Femur (tissue), 1 donor: ENCODE measurements around the gene OPTC.
"Not testable (repeated sequence)": the region's sequence is repeated elsewhere in the genome, so short reads cannot be mapped to it uniquely, and the experiment has no call there.

Experiments
- DNase-seq: peaks from one replicate; pipeline ENCODE4 v3.0.0-alpha.2; 2017

Gene OPTC

GRCh38 chr1:203492748-203493130 lies 1.2 kb upstream of the OPTC start:
- DNase-seq: no peak

GRCh38 chr1:203495845-203496244 lies 1.9 kb downstream of the OPTC start:
- DNase-seq: no peak

- DNase-seq: no peak
These were observed 3.4 kb downstream of the OPTC start for GRCh38 chr1:203497269-203497777.

GRCh38 chr1:203499643-203500278 lies 5.8 kb downstream of the OPTC start:
- DNase-seq: no peak

GRCh38 chr1:203500279-203500678 lies 6.3 kb downstream of the OPTC start:
- DNase-seq: no peak

- DNase-seq: no peak
These were observed 9.9 kb downstream of the OPTC start for GRCh38 chr1:203503836-203504235.

GRCh38 chr1:203504400-203505250 lies 10.7 kb downstream of the OPTC start:
- peak; percentile 87 for DNase-seq

- no peak for DNase-seq
These were observed 11.7 kb downstream of the OPTC start for GRCh38 chr1:203505526-203506204.

- DNase-seq: no peak
These were observed 13.1 kb downstream of the OPTC start for GRCh38 chr1:203506858-203507626.

GRCh38 chr1:203507759-203508158 lies 13.8 kb downstream of the OPTC start:
- DNase-seq: no peak

- no peak for DNase-seq
These were observed 14.6 kb downstream of the OPTC start for GRCh38 chr1:203508463-203509073.

GRCh38 chr1:203509135-203509534 lies 15.2 kb downstream of the OPTC start:
- DNase-seq: no peak

- DNase-seq: no peak
These were observed 17.6 kb downstream of the OPTC start for GRCh38 chr1:203511513-203511912.

- no peak for DNase-seq
These were observed 18.0 kb downstream of the OPTC start for GRCh38 chr1:203511930-203512329.

- DNase-seq: no peak
These were observed 18.5 kb downstream of the OPTC start for GRCh38 chr1:203512517-203512847.

- DNase-seq: peak; percentile 53
These were observed 19.1 kb downstream of the OPTC start for GRCh38 chr1:203512848-203513584.

GRCh38 chr1:203513585-203514031 lies 19.7 kb downstream of the OPTC start:
- no peak for DNase-seq

GRCh38 chr1:203516184-203516583 lies 22.2 kb downstream of the OPTC start:
- DNase-seq: no peak

- DNase-seq: no peak
These were observed 23.0 kb downstream of the OPTC start for GRCh38 chr1:203516906-203517305.

- DNase-seq: no peak
These were observed 23.6 kb downstream of the OPTC start for GRCh38 chr1:203517426-203518110.

- not testable (repeated sequence) for DNase-seq
These were observed 24.2 kb downstream of the OPTC start for GRCh38 chr1:203518139-203518538.
